Measurements from ENCODE around the gene PPP4C.
"Not testable (repeated sequence)": the region's sequence is repeated elsewhere in the genome, so short reads cannot be mapped to it uniquely, and the experiment has no call there.

The PPP4C gene

DNA sequence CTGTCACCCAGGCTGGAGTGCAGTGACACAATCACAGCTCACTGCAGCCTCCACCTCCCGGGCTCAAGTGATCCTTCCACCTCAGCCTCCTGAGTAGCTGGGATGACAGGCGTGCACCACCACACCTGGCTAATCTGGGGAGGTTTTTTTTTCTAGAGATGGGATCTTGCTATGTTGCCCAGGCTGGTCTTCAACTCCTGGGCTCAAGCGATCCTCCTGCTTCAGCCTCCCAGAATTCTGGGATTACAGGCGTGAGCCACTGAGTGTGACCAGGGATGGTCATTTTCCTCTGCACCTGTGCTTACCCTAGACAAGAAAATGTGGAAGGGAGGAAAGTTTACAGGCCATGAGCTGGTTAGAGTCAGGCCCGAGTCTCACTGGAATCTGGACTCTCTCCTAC lies 35.1 kb upstream of the PPP4C start:
- not testable (repeated sequence) for H3K27ac ChIP-seq (ENCODE audit: low read depth, low read length); H3K9ac ChIP-seq (ENCODE audit: low read length); H3K27me3 ChIP-seq (ENCODE audit: control insufficient read depth, insufficient read depth, low read length); H3K36me3 ChIP-seq (ENCODE audit: control insufficient read depth, insufficient read depth, low read length); H3K9me3 ChIP-seq (ENCODE audit: control insufficient read depth, insufficient read depth, low read depth, low read length); H3K4me3 ChIP-seq (ENCODE audit: low read depth, low read length); H3K4me1 ChIP-seq (ENCODE audit: control insufficient read depth, insufficient read depth, low read length)

GRCh38 chr16:30041841-30042240 lies 34.0 kb upstream of the PPP4C start:
- Histone ChIP-seq H3K27ac (ENCODE audit: low read depth, low read length) (no peak overlapping the region), H3K9ac (ENCODE audit: low read length) (no peak overlapping the region), H3K4me1 (ENCODE audit: control insufficient read depth, insufficient read depth, low read length) (no peaks in the 10 kb centered on the region), H3K27me3 (ENCODE audit: control insufficient read depth, insufficient read depth, low read length) (no peaks in the 10 kb centered on the region), H3K9me3 (ENCODE audit: control insufficient read depth, insufficient read depth, low read depth, low read length) (no peaks in the 10 kb centered on the region), H3K4me3 (ENCODE audit: low read depth, low read length) (no peak overlapping the region), H3K36me3 (ENCODE audit: control insufficient read depth, insufficient read depth, low read length) (no peaks in the 10 kb centered on the region)

- no peaks in the 10 kb centered on the region for H3K27me3 ChIP-seq (ENCODE audit: control insufficient read depth, insufficient read depth, low read length)
- H3K27ac ChIP-seq (ENCODE audit: low read depth, low read length) = no peak overlapping the region
- H3K4me3 ChIP-seq (ENCODE audit: low read depth, low read length) = no peak overlapping the region
Measured at GRCh38 chr16:30046178-30046577, 29.6 kb upstream of the PPP4C start.

GRCh38 chr16:30046588-30046987 lies 29.2 kb upstream of the PPP4C start:
- Histone ChIP-seq H3K27me3 (ENCODE audit: control insufficient read depth, insufficient read depth, low read length) (no peaks in the 10 kb centered on the region), H3K4me1 (ENCODE audit: control insufficient read depth, insufficient read depth, low read length) (no peaks in the 10 kb centered on the region; the same call in 1 of the 2 replicates), H3K9me3 (ENCODE audit: control insufficient read depth, insufficient read depth, low read depth, low read length) (no peaks in the 10 kb centered on the region), H3K27ac (ENCODE audit: low read depth, low read length) (no peak overlapping the region), H3K4me3 (ENCODE audit: low read depth, low read length) (no peak overlapping the region), H3K36me3 (ENCODE audit: control insufficient read depth, insufficient read depth, low read length) (no peaks in the 10 kb centered on the region), H3K9ac (ENCODE audit: low read length) (no peak overlapping the region)

More at GRCh38 chr16:30046178-30046577, 29.6 kb upstream of the PPP4C start:
- H3K36me3 ChIP-seq (ENCODE audit: control insufficient read depth, insufficient read depth, low read length) = no peaks in the 10 kb centered on the region
- no peaks in the 10 kb centered on the region for H3K4me1 ChIP-seq (ENCODE audit: control insufficient read depth, insufficient read depth, low read length)
- no peak overlapping the region for H3K9ac ChIP-seq (ENCODE audit: low read length)
- H3K9me3 ChIP-seq (ENCODE audit: control insufficient read depth, insufficient read depth, low read depth, low read length) = no peaks in the 10 kb centered on the region

DNA sequence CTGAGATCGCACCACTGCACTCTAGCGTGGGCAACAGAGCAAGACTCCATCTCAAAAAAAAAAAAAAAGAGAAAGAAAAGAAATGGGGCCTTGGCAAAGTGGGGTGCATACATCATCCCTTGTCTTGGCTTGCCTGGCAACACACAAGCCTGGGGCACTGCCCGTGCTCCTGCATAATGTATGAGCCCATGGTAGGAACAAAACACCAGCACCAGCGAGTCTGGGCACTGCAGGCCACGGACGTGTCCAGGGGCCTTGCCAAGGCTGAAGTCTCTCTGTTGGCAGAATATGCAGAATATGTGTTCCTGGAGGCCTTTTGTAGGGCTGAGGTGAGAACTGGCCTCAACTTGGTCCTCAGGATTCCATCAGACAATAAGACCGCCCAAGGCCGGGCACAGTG lies 25.9 kb upstream of the PPP4C start:
- H3K9me3 ChIP-seq (ENCODE audit: control insufficient read depth, insufficient read depth, low read depth, low read length) = no peaks in the 10 kb centered on the region
- H3K36me3 ChIP-seq (ENCODE audit: control insufficient read depth, insufficient read depth, low read length) = no peaks in the 10 kb centered on the region
- no peak overlapping the region for H3K4me3 ChIP-seq (ENCODE audit: low read depth, low read length)
- H3K27me3 ChIP-seq (ENCODE audit: control insufficient read depth, insufficient read depth, low read length) = no peaks in the 10 kb centered on the region
- no peak overlapping the region for H3K9ac ChIP-seq (ENCODE audit: low read length)
- H3K27ac ChIP-seq (ENCODE audit: low read depth, low read length) = no peak overlapping the region
- H3K4me1 ChIP-seq (ENCODE audit: control insufficient read depth, insufficient read depth, low read length) = no peaks in the 10 kb centered on the region; the same call in 1 of the 2 replicates

GRCh38 chr16:30051518-30051917 lies 24.3 kb upstream of the PPP4C start:
- H3K9ac ChIP-seq (ENCODE audit: low read length) = no peak overlapping the region
- no peaks in the 10 kb centered on the region; the same call in 1 of the 2 replicates for H3K4me1 ChIP-seq (ENCODE audit: control insufficient read depth, insufficient read depth, low read length)
- H3K4me3 ChIP-seq (ENCODE audit: low read depth, low read length) = no peak overlapping the region
- no peak overlapping the region for H3K27ac ChIP-seq (ENCODE audit: low read depth, low read length)
- no peaks in the 10 kb centered on the region for H3K9me3 ChIP-seq (ENCODE audit: control insufficient read depth, insufficient read depth, low read depth, low read length)
- H3K27me3 ChIP-seq (ENCODE audit: control insufficient read depth, insufficient read depth, low read length) = no peaks in the 10 kb centered on the region
- no peaks in the 10 kb centered on the region for H3K36me3 ChIP-seq (ENCODE audit: control insufficient read depth, insufficient read depth, low read length)

DNA sequence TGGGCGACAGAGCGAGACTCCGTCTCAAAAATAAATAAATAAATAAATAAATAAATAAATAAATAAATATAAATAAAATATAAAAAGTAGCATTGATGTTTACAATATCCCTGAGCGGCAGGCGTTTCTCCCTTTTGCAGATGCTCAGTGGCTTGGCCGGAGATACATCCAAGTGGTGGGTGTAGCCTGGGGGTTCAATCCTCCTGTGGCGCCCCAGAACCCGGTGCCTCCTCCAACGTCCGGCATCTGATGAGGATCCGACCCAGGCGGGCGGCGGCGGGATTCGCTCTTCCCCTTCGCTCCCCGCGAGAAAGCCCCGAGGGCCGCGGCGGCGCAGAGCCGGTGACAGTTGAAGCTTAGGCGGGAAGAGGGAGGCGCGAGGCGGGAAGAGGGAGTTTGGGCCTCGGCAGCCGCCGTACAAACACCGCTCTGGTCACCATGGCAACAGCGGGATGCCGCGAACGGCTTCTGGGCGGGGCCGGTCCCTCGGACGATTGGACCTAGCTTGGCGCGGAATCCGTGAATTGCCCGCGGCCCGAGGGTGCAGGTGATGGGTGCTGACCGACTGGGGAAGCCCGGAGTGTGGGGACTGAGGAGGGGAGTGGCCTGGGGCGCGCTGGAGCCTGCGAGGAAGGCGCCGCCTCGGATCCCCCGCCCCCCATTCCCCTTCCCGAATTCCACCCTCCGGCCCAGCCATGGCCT lies 23.0 kb upstream of the PPP4C start:
- Histone ChIP-seq H3K9me3 (ENCODE audit: control insufficient read depth, insufficient read depth, low read depth, low read length) (no peaks in the 10 kb centered on the region), H3K4me3 (ENCODE audit: low read depth, low read length) (peak overlapping the region; percentile 79), H3K27ac (ENCODE audit: low read depth, low read length) (no peak overlapping the region), H3K4me1 (ENCODE audit: control insufficient read depth, insufficient read depth, low read length) (no peaks in the 10 kb centered on the region; the same call in 1 of the 2 replicates), H3K9ac (ENCODE audit: low read length) (peak overlapping the region; percentile 66), H3K36me3 (ENCODE audit: control insufficient read depth, insufficient read depth, low read length) (no peaks in the 10 kb centered on the region), H3K27me3 (ENCODE audit: control insufficient read depth, insufficient read depth, low read length) (no peaks in the 10 kb centered on the region)

DNA sequence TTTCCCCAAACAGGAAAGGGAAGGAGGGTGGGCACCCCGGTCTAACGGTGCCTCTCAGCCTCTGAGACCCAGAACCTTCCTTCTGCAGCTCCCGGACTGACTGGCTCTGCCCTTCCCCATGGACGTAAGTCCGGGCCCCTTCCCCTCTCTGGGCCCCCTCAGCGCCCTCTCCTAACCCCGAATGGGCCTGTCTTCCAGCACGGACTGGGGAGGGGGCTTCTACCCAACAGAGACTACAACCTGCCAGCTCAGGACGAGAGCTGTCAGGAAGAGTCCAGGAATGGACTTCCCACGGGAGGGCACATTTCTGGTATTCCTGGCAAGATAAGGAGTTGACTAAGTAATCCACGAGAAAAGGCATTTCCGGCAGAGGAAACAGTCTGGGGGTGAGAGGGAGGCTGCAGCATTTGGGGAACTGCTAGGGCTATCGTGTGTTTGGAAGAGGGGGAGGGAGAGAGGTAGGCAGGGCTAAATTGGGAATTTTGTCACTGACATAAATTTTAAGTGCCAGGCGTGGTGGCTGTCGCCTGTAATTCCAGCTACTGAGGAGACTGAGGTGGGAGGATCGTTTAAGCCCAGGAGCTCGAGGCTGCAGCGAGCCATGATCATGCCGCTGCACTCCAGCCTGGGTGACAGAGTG lies 22.3 kb upstream of the PPP4C start:
- H3K9me3 ChIP-seq (ENCODE audit: control insufficient read depth, insufficient read depth, low read depth, low read length) = no peaks in the 10 kb centered on the region
- H3K27ac ChIP-seq (ENCODE audit: low read depth, low read length) = no peak overlapping the region
- no peaks in the 10 kb centered on the region; the same call in 1 of the 2 replicates for H3K4me1 ChIP-seq (ENCODE audit: control insufficient read depth, insufficient read depth, low read length)
- no peaks in the 10 kb centered on the region for H3K27me3 ChIP-seq (ENCODE audit: control insufficient read depth, insufficient read depth, low read length)
- peak overlapping the region; percentile 66 for H3K9ac ChIP-seq (ENCODE audit: low read length)
- H3K4me3 ChIP-seq (ENCODE audit: low read depth, low read length) = peak overlapping the region; percentile 79
- no peaks in the 10 kb centered on the region for H3K36me3 ChIP-seq (ENCODE audit: control insufficient read depth, insufficient read depth, low read length)

- Histone ChIP-seq H3K4me1 (ENCODE audit: control insufficient read depth, insufficient read depth, low read length) (no peaks in the 10 kb centered on the region; the same call in 1 of the 2 replicates), H3K9me3 (ENCODE audit: control insufficient read depth, insufficient read depth, low read depth, low read length) (no peaks in the 10 kb centered on the region), H3K27ac (ENCODE audit: low read depth, low read length) (no peak overlapping the region), H3K36me3 (ENCODE audit: control insufficient read depth, insufficient read depth, low read length) (no peaks in the 10 kb centered on the region), H3K4me3 (ENCODE audit: low read depth, low read length) (no peak overlapping the region), H3K9ac (ENCODE audit: low read length) (no peak overlapping the region), H3K27me3 (ENCODE audit: control insufficient read depth, insufficient read depth, low read length) (no peaks in the 10 kb centered on the region)
Measured at GRCh38 chr16:30054451-30054850, 21.3 kb upstream of the PPP4C start.

- no peak overlapping the region for H3K27ac ChIP-seq (ENCODE audit: low read depth, low read length)
- no peaks in the 10 kb centered on the region for H3K27me3 ChIP-seq (ENCODE audit: control insufficient read depth, insufficient read depth, low read length)
- H3K36me3 ChIP-seq (ENCODE audit: control insufficient read depth, insufficient read depth, low read length) = no peaks in the 10 kb centered on the region
- H3K9ac ChIP-seq (ENCODE audit: low read length) = no peak overlapping the region
- H3K9me3 ChIP-seq (ENCODE audit: control insufficient read depth, insufficient read depth, low read depth, low read length) = no peaks in the 10 kb centered on the region
- no peaks in the 10 kb centered on the region; the same call in 1 of the 2 replicates for H3K4me1 ChIP-seq (ENCODE audit: control insufficient read depth, insufficient read depth, low read length)
- H3K4me3 ChIP-seq (ENCODE audit: low read depth, low read length) = no peak overlapping the region
Measured at GRCh38 chr16:30054959-30055553, 20.7 kb upstream of the PPP4C start.

DNA sequence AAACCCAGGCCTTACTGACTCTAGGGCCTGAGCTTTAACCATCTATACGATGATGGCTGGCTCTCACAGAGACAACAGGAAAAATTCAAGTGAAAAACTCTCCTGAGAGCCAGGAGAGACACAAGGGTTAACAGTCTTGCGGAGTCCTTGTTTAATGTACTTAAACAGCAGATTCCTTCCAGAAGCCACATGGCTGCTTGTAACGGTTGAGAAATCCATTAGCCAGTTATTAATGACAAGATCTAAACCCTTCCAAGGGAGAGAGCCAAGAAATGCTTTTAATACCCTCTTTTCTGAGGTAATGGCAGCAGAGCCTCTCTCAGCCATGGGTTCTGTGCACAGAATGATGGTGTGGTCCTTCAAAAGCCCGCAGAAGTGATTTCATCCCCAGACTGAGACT lies 15.4 kb upstream of the PPP4C start:
- Histone ChIP-seq H3K9ac (ENCODE audit: low read length) (no peak overlapping the region), H3K4me1 (ENCODE audit: control insufficient read depth, insufficient read depth, low read length) (peaks cover 14% of the 10 kb centered on the region), H3K27ac (ENCODE audit: low read depth, low read length) (no peak overlapping the region), H3K36me3 (ENCODE audit: control insufficient read depth, insufficient read depth, low read length) (no peaks in the 10 kb centered on the region), H3K9me3 (ENCODE audit: control insufficient read depth, insufficient read depth, low read depth, low read length) (no peaks in the 10 kb centered on the region), H3K27me3 (ENCODE audit: control insufficient read depth, insufficient read depth, low read length) (no peaks in the 10 kb centered on the region), H3K4me3 (ENCODE audit: low read depth, low read length) (no peak overlapping the region)

All from HUES6 (cell line).